ENCODE data around the gene RTL10.

The RTL10 gene

DNA sequence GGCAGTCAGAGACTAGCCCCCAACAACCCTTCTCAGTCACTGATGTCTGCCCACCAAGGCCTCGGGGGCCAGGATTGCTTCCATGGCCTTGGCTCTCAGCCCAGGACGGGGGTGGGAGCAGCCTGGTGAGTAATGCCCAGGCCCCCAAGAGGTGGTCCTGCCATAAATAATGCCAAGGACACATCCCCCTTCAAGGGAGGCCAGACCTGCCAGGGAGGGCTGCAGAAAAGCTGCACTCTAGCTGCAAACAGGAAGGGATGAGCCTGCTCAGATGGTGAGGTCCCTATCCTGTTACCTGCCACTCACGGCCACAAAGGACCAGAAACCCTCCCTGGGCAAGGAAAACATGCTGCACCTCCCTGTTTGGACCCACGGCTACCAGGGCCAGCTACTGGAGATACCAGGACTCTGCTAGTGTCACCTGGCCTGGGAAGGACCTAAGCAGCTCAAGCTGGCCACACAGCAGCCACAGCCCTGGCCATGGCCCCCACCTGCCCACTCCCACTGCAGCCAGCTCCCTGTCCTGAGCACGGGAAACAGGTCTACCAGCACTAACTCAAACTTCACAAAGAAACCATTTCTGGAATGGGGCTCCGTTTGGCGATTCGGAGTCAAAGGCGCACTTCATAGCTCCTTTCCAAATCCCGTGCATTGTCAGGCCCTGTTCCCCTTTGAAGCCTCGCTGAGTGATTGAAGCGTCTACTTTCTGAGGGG is 12.1 kb downstream of the RTL10 start:
- no peak for TF ChIP-seq L3MBTL2 (conservative IDR thresholded peaks at IDR 0.05)
- TF ChIP-seq NFRKB (IDR thresholded peaks at IDR 0.05): no peak
- no peak for TF ChIP-seq ARNT (IDR thresholded peaks at IDR 0.05)
- 0 out of 2 replicates have a peak, but pooled peaks have one; percentile 4 for TF ChIP-seq PKNOX1 (IDR thresholded peaks at IDR 0.05)
- TF ChIP-seq FOXM1 (IDR thresholded peaks at IDR 0.05; ENCODE audit: borderline replicate concordance): no peak
- POLR2A ChIA-PET: interaction anchor here (1.1 to 1.9 kb wide), 3 partner anchors 9 to 13 kb away, joined by 4 to 15 read pairs (median 5); partner anchors contain the start of genes GNB1L and RTL10
- DNase-seq (ENCODE audit: extremely low spot score): no peak
- CTCF ChIA-PET: no interaction called here

GRCh38 chr22:19841641-19842392 is 12.9 kb downstream of the RTL10 start:
- no peak for DNase-seq (ENCODE audit: extremely low spot score)
- POLR2A ChIA-PET: interaction anchor here (1.1 to 1.9 kb wide), 3 partner anchors 9 to 14 kb away, joined by 4 to 15 read pairs (median 5); partner anchors contain the start of genes GNB1L and RTL10
- TF ChIP-seq LEF1 (IDR thresholded peaks at IDR 0.05; ENCODE audit: borderline replicate concordance) (no peak), ZNF384 (IDR thresholded peaks at IDR 0.05) (no peak), SP1 (IDR thresholded peaks at IDR 0.05) (no peak), SUZ12 (IDR thresholded peaks at IDR 0.05) (no peak), BHLHE40 (IDR thresholded peaks at IDR 0.05; ENCODE audit: borderline replicate concordance) (no peak), FOXA1 (IDR thresholded peaks at IDR 0.05) (no peak), NFRKB (IDR thresholded peaks at IDR 0.05) (no peak), CTBP1 (IDR thresholded peaks at IDR 0.05; ENCODE audit: borderline replicate concordance) (no peak), FOXM1 (IDR thresholded peaks at IDR 0.05; ENCODE audit: borderline replicate concordance) (no peak), ELF4 (IDR thresholded peaks at IDR 0.05) (no peak)
- CTCF ChIA-PET: interaction anchor here (0.9 kb wide), 1 partner anchor 69 kb away, joined by 4 read pairs; no protein-coding TSS in a partner anchor

- ChIA-PET CTCF (interaction anchor here (0.9 kb wide), 1 partner anchor 69 kb away, joined by 4 read pairs; no protein-coding TSS in a partner anchor), POLR2A (no interaction called here)
- TF ChIP-seq BHLHE40 (IDR thresholded peaks at IDR 0.05; ENCODE audit: borderline replicate concordance) (no peak), HDGF (IDR thresholded peaks at IDR 0.05; ENCODE audit: borderline replicate concordance) (no peak), FOXK2 (IDR thresholded peaks at IDR 0.05) (no peak), FOXM1 (IDR thresholded peaks at IDR 0.05; ENCODE audit: borderline replicate concordance) (no peak)
- no peak for DNase-seq (ENCODE audit: extremely low spot score)
Measured at GRCh38 chr22:19840955-19841640, 13.6 kb downstream of the RTL10 start.

GRCh38 chr22:19840059-19840458 is 14.6 kb downstream of the RTL10 start:
- no peak for DNase-seq (ENCODE audit: extremely low spot score)
- no peak for TF ChIP-seq SUZ12 (IDR thresholded peaks at IDR 0.05)
- TF ChIP-seq HDGF (IDR thresholded peaks at IDR 0.05; ENCODE audit: borderline replicate concordance): no peak
- TF ChIP-seq TARDBP (IDR thresholded peaks at IDR 0.05): no peak
- TF ChIP-seq FOXK2 (IDR thresholded peaks at IDR 0.05): no peak
- no peak for TF ChIP-seq ARNT (IDR thresholded peaks at IDR 0.05)
- TF ChIP-seq PKNOX1 (IDR thresholded peaks at IDR 0.05): no peak
- TF ChIP-seq BHLHE40 (IDR thresholded peaks at IDR 0.05; ENCODE audit: borderline replicate concordance): no peak
- no peak for TF ChIP-seq LEF1 (IDR thresholded peaks at IDR 0.05; ENCODE audit: borderline replicate concordance)
- no peak for TF ChIP-seq FOXA1 (IDR thresholded peaks at IDR 0.05)
- TF ChIP-seq ELF4 (IDR thresholded peaks at IDR 0.05): no peak
- no peak for TF ChIP-seq NFRKB (IDR thresholded peaks at IDR 0.05)
- TF ChIP-seq ZNF384 (IDR thresholded peaks at IDR 0.05): no peak
- no peak for TF ChIP-seq SP1 (IDR thresholded peaks at IDR 0.05)
- no peak for TF ChIP-seq FOXM1 (IDR thresholded peaks at IDR 0.05; ENCODE audit: borderline replicate concordance)
- POLR2A ChIA-PET: no interaction called here
- CTCF ChIA-PET: no interaction called here

DNA sequence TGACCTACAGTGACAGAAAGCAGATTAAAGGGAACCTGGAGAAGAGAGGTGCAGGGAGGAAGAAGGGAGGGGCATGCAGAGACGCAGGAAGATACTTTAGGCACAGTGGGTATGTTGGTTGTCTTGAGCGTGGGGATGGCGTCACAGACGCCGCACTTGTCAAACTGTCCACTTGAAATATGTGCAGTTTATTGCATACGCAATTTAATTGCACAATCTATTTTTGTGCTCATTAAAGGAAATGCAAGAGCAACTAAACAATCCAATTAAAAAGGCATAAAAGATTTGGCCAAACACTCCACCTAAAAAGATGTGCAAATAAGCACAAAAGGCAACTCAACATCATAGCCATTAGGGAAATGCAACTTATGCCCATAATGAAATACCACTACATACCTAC is 16.8 kb downstream of the RTL10 start:
- ChIA-PET POLR2A (interaction anchor here (1.1 kb wide), 1 partner anchor 17 kb away, joined by 3 read pairs; no protein-coding TSS in a partner anchor), CTCF (no interaction called here)
- TF ChIP-seq FOXA1 (IDR thresholded peaks at IDR 0.05) (no peak), LEF1 (IDR thresholded peaks at IDR 0.05; ENCODE audit: borderline replicate concordance) (no peak), ZNF384 (IDR thresholded peaks at IDR 0.05) (no peak), TARDBP (IDR thresholded peaks at IDR 0.05) (no peak), SUZ12 (IDR thresholded peaks at IDR 0.05) (no peak), FOXK2 (IDR thresholded peaks at IDR 0.05) (no peak), NFRKB (IDR thresholded peaks at IDR 0.05) (no peak), FOXM1 (IDR thresholded peaks at IDR 0.05; ENCODE audit: borderline replicate concordance) (no peak), CTBP1 (IDR thresholded peaks at IDR 0.05; ENCODE audit: borderline replicate concordance) (no peak), ELF4 (IDR thresholded peaks at IDR 0.05) (no peak), BHLHE40 (IDR thresholded peaks at IDR 0.05; ENCODE audit: borderline replicate concordance) (no peak), SP1 (IDR thresholded peaks at IDR 0.05) (no peak), HDGF (IDR thresholded peaks at IDR 0.05; ENCODE audit: borderline replicate concordance) (no peak)
- no peak for DNase-seq (ENCODE audit: extremely low spot score)

DNA sequence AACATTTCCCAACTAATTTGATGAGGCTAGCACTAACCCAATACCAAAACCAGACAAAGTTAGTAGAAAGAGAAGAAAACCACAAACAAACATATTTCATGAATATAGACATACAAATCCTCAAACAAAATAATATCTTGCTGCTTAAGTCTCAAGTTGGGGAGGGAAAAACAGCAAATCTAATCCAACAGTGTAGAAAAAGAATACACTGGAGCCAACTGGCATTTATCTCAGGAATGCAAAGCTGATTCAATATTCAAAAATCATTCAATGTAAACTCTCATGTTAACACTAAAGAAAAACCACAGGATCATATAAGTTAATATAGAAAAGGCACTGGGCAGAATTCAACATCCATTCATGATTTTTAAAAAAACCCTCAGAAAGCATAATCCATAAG is 18.2 kb downstream of the RTL10 start:
- no peak for TF ChIP-seq ELF4 (IDR thresholded peaks at IDR 0.05)
- TF ChIP-seq SUZ12 (IDR thresholded peaks at IDR 0.05): no peak
- no peak for TF ChIP-seq SP1 (IDR thresholded peaks at IDR 0.05)
- no peak for DNase-seq (ENCODE audit: extremely low spot score)
- POLR2A ChIA-PET: no interaction called here
- CTCF ChIA-PET: interaction anchor here (0.7 kb wide), 1 partner anchor 101 kb away, joined by 4 read pairs; no protein-coding TSS in a partner anchor

All from HEK293T (cell line).